HCT116 (cell line): ENCODE data around the gene RRAS2. TPM values are rescaled to one million over a fixed set of nuclear protein-coding genes. Genes with fewer than 3 reads are reported as not detected.

ENCODE experiments used
- ATAC-seq: fragments of 200-7000 bp; cut with Tn5 transposase; 2 replicates; pipeline ENCODE4 v1.9.1; 2020; ENCODE audit warnings: mild to moderate bottlenecking, moderate library complexity
- BruUV-seq: library from RNA; stranded (reverse); fragments of 400-500 nt; replicated peaks from 2 replicates; lab custom pipeline; 2021; lab: Mats Ljungman, UMichigan
- CTCF ChIA-PET: fragments of 300-600 bp; sonication (Branson Sonifier 250); formaldehyde crosslinking; loops from one replicate; lab custom pipeline; 2021; ENCODE audit warnings: antibody characterized with exemption; lab: Charles Lee
- POLR2A ChIA-PET: fragments of 300-600, 350-600 bp; sonication (Branson Sonifier 250); formaldehyde crosslinking; loops from one replicate; lab custom pipeline; 2021; ENCODE audit warnings: antibody characterized with exemption; lab: Charles Lee
- RAD21 ChIA-PET, 2 experiments: fragments of 300-600 bp; sonication (Branson Sonifier 250); formaldehyde crosslinking; loops; one replicate each; lab custom pipeline; 2023; ENCODE audit warnings: low total read pairs in 2 of 2; ENCODE audit not compliant: uncharacterized antibody in 2 of 2, unreplicated experiment in 2 of 2, low non-redundant PET in 1 of 2; lab: Charles Lee
- DNase-seq: peaks from one replicate; pipeline ENCODE4 v3.0.0-alpha.2; 2010; ENCODE audit warnings: low read depth, low spot score
- H2AFZ ChIP-seq: fragments of 200-600 bp; shearing (Covaris generic), sonication (generic); 2 replicates; pipeline ENCODE4 v1.6.1; 2017; ENCODE audit warnings: low read depth, mixed run types, mixed read lengths, antibody characterized with exemption, low read length; ENCODE audit not compliant: poor library complexity, severe bottlenecking
- H3K27ac ChIP-seq: 2 replicates; pipeline ENCODE4 v1.5.1; 2012; ENCODE audit warnings: low read depth, low read length
- H3K27me3 ChIP-seq: fragments of 200-600 bp; sonication (generic); 2 replicates; pipeline ENCODE4 v1.6.1; 2016; ENCODE audit warnings: mixed run types, low read length, mixed read lengths; ENCODE audit not compliant: insufficient read depth
- H3K36me3 ChIP-seq, 2 experiments: fragments of 200-500 bp in 1 of 2; fragments of 200-600 bp in 1 of 2; sonication (Bioruptor generic) in 1 of 2; sonication (generic) in 1 of 2; 2 replicates each; pipeline versions ENCODE4 v1.5.1 to v1.6.1; 2014 to 2016; ENCODE audit warnings: low read length in 2 of 2, inconsistent platforms in 1 of 2, mixed read lengths in 1 of 2, mixed run types in 1 of 2; ENCODE audit not compliant: insufficient read depth in 2 of 2, control insufficient read depth in 1 of 2
- H3K4me1 ChIP-seq, 2 experiments: fragments of 200-600 bp in 1 of 2; sonication (generic) in 1 of 2; 2 replicates each; pipeline versions ENCODE4 v1.5.1 to v1.6.1; 2012 to 2017; ENCODE audit warnings: low read length in 2 of 2, inconsistent platforms in 1 of 2, mild to moderate bottlenecking in 1 of 2, mixed read lengths in 1 of 2, mixed run types in 1 of 2, moderate library complexity in 1 of 2; ENCODE audit not compliant: insufficient read depth in 2 of 2, control insufficient read depth in 1 of 2
- H3K4me2 ChIP-seq: fragments of 200-600 bp; sonication (generic); 2 replicates; pipeline ENCODE4 v1.6.1; 2017; ENCODE audit warnings: mixed run types, low read length, mixed read lengths
- H3K4me3 ChIP-seq, 2 experiments: fragments of 200-600 bp in 1 of 2; sonication (generic) in 1 of 2; replicated peaks in 1 of 2; 2 replicates each; pipeline ENCODE4 v1.5.1; 2011 to 2016; ENCODE audit warnings: low read length in 2 of 2, control low read depth in 1 of 2, low read depth in 1 of 2, mild to moderate bottlenecking in 1 of 2, mixed read lengths in 1 of 2, mixed run types in 1 of 2
- H3K79me2 ChIP-seq: fragments of 200-600 bp; sonication (generic); 2 replicates; pipeline ENCODE4 v1.6.1; 2017; ENCODE audit warnings: mild to moderate bottlenecking, mixed run types, low read length, moderate library complexity, mixed read lengths; ENCODE audit not compliant: insufficient read depth
- H3K9ac ChIP-seq: fragments of 200-600 bp; sonication (generic); 2 replicates; pipeline ENCODE4 v1.6.1; 2016; ENCODE audit warnings: low read length, mixed read lengths
- H3K9me2 ChIP-seq: fragments of 200-600 bp; sonication (generic), shearing (Covaris generic); 2 replicates; pipeline ENCODE4 v1.6.1; 2017; ENCODE audit warnings: mixed run types, mild to moderate bottlenecking, moderate library complexity; ENCODE audit not compliant: insufficient read depth
- H3K9me3 ChIP-seq, 2 experiments: fragments of 200-500 bp in 1 of 2; fragments of 200-600 bp in 1 of 2; sonication (Bioruptor generic) in 1 of 2; sonication (generic) in 1 of 2; 2 replicates each; pipeline ENCODE4 v1.6.1; 2014 to 2017; ENCODE audit warnings: low read length in 2 of 2, mixed read lengths in 2 of 2, inconsistent platforms in 1 of 2, low read depth in 1 of 2, mild to moderate bottlenecking in 1 of 2, mixed run types in 1 of 2, moderate library complexity in 1 of 2; ENCODE audit not compliant: control insufficient read depth in 1 of 2, insufficient read depth in 1 of 2
- H4K20me1 ChIP-seq: fragments of 200-600 bp; sonication (generic), shearing (Covaris generic); 2 replicates; pipeline ENCODE4 v1.6.1; 2017; ENCODE audit warnings: mixed run types, mild to moderate bottlenecking, moderate library complexity; ENCODE audit not compliant: insufficient read depth
- JUND ChIP-seq: IDR thresholded peaks from 2 replicates; pipeline ENCODE4 v1.6.1; 2012
- POLR2A ChIP-seq: IDR thresholded peaks from 2 replicates; pipeline ENCODE4 v1.7.0; 2011; ENCODE audit warnings: borderline replicate concordance; ENCODE audit not compliant: insufficient read depth, insufficient read length; ENCODE audit errors: extremely low read depth
- YY1 ChIP-seq: IDR thresholded peaks from 2 replicates; pipeline ENCODE4 v1.6.1; 2011; ENCODE audit warnings: low read length, low read depth, moderate library complexity, mild to moderate bottlenecking; ENCODE audit not compliant: insufficient replicate concordance; ENCODE audit errors: extremely low read depth
- ZFX ChIP-seq: fragments of 450-650 bp; IDR thresholded peaks from 2 replicates; pipeline ENCODE4 v1.6.1; 2017
- intact Hi-C: fragments of 100-400 bp; cut with micrococcal nuclease; formaldehyde crosslinking; loops from 2 replicates; pipeline ENCODE4 v1.10.0; 2022
- total RNA-seq: library from RNA; stranded (reverse); gene quantifications from one replicate; pipeline ENCODE4 v1.2.1, GENCODE V29; 2021; ENCODE audit not compliant: unreplicated experiment
- TF ChIP-seq, protein P1 (sequence below): IDR thresholded peaks from 2 replicates; pipeline ENCODE4 v1.6.1; 2012

RRAS2 gene
- total RNA-seq, 1 experiment from 2014 or later, result 54.5 TPM

DNA sequence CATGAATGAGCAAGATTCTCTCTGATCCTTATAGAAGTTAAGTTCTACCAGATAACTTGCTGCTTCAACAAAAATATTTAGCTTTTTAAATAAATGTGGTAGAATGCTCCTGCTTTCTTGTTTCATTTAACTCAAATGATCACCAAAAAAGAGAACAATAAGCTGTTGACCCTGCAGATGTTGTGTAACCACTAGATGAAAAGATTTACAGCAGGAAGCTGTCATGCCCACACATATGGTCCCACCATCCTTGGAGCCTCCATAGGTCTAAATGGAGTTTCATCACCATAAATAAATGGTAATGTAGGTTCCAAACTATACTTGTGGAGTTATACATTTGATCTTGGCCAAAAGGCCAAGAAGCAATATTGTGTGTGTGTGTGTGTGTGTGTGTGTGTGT lies 118.8 kb downstream of the RRAS2 start:
- POLR2A ChIA-PET, result no interaction called here
- no peaks in the 10 kb centered on the region for H4K20me1 ChIP-seq
- TF ChIP-seq, protein P1, sequence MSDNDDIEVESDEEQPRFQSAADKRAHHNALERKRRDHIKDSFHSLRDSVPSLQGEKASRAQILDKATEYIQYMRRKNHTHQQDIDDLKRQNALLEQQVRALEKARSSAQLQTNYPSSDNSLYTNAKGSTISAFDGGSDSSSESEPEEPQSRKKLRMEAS, result no peak
- no peak for TF ChIP-seq YY1
- TF ChIP-seq, all 23 proteins: peak for 0
- no peaks in the 10 kb centered on the region for H3K9me3 ChIP-seq
- no peaks in the 10 kb centered on the region for H3K79me2 ChIP-seq
- CTCF ChIA-PET, result no interaction called here
- no peaks in the 10 kb centered on the region for H3K36me3 ChIP-seq
- H3K4me2 ChIP-seq, result no peak overlapping the region
- H3K9ac ChIP-seq, result no peak overlapping the region
- DNase-seq, result no peak
- RAD21 ChIA-PET, result no interaction called here
- H2AFZ ChIP-seq, result no peak overlapping the region
- intact Hi-C loops, result loop anchor here (10.0 kb wide), 1 partner anchor 885 kb away; no protein-coding TSS in a partner anchor
- no peak overlapping the region for H3K27ac ChIP-seq
- H3K4me1 ChIP-seq, result no peaks in the 10 kb centered on the region
- no TSS peak for BruUV-seq
- H3K4me3 ChIP-seq, result no peak overlapping the region
- H3K9me2 ChIP-seq, result no peaks in the 10 kb centered on the region
- no peak for ATAC-seq
- H3K27me3 ChIP-seq, result peaks cover 35% of the 10 kb centered on the region

DNA sequence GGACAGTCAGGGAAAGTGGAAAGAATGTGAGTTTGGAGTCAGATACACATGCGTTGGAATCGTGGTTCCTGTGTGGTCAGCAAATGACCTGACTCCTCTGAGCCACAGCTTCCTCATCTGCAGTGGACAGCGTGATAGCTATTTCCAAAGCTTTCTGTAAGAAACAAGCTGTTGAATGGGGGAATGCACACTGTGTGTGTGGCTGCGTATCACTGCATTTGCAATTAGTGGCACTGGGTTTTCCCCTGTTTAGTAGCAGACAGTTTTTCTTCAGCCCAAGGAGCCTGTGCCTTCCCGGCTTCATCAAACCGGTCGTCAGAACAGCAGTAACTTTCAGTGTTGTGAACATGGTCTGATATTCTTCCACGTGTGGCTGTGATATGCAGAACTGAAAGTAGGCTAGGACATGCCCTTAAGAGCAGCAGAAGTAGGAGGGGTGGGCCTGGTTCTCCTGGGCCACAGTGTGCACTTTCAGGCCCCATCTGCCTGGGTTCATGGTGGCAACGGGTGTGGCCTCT lies 121.5 kb downstream of the RRAS2 start:
- no peaks in the 10 kb centered on the region for H3K79me2 ChIP-seq
- no peak overlapping the region for H2AFZ ChIP-seq
- ATAC-seq (no peak), DNase-seq (no peak)
- POLR2A ChIA-PET, result no interaction called here
- BruUV-seq, result no TSS peak
- no peak overlapping the region for H3K4me2 ChIP-seq
- H4K20me1 ChIP-seq, result no peaks in the 10 kb centered on the region
- TF ChIP-seq POLR2A (no peak), JUND (no peak), ZFX (no peak)
- CTCF ChIA-PET, result no interaction called here
- no peak overlapping the region for H3K9ac ChIP-seq
- H3K9me2 ChIP-seq, result no peaks in the 10 kb centered on the region
- peaks cover 35% of the 10 kb centered on the region for H3K27me3 ChIP-seq
- H3K36me3 ChIP-seq, result no peaks in the 10 kb centered on the region
- RAD21 ChIA-PET, result no interaction called here
- no peak overlapping the region for H3K4me3 ChIP-seq
- no peaks in the 10 kb centered on the region for H3K4me1 ChIP-seq
- no peak overlapping the region for H3K27ac ChIP-seq
- H3K9me3 ChIP-seq, result no peaks in the 10 kb centered on the region
- intact Hi-C loops, result no loop called here
